ENCODE results near the gene CLCN5. TPM values are rescaled to one million over a fixed set of nuclear protein-coding genes. Genes with fewer than 3 reads are reported as not detected.

CLCN5 gene
- total and polyA plus RNA-seq, 2 of the 13 experiments (the other 11 are each of a cell fraction or from before 2014, with no cell fraction given), result 7.8 to 27.3 TPM

DNA sequence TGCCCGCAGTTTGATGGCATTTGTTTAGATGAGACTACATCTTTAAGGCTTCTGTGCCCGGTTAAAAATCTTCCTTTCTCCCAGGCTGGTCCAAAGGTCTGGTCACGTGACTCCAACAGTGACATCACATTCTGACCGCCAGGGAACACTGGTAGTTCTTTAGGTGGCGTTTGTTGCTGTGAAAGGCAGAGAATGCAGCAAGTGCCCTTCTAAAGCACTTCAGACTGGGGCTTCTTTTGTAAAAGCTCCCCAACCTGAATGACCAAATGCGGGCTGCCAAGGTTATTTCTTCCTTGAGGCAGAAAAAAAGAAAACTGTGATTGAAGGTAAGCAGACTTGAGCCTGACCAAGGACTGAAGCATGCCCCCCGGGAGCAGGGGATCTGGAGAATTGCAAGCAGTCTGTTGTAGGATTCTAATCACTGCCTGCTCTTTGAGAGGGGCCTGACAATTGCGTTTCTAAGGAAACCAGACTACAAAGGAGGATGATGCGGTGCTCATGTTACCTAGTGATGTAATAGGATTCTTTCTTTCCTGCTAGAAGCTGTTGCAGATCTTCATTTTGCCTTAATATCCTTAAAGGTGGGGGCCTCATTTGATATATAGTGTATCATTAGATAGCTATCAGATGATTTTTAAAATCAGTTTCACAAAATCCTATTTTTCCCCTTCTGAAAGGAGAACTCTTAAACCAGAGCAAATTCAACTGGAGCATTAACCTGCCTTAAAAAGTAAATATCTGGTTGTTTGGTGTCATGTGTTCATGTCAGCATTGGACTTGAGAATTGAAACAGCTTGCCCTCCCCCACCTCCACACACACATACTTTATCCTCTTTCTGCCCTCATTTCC, 145.3 kb downstream of the CLCN5 start (continued):
- TF ChIP-seq, protein P1, sequence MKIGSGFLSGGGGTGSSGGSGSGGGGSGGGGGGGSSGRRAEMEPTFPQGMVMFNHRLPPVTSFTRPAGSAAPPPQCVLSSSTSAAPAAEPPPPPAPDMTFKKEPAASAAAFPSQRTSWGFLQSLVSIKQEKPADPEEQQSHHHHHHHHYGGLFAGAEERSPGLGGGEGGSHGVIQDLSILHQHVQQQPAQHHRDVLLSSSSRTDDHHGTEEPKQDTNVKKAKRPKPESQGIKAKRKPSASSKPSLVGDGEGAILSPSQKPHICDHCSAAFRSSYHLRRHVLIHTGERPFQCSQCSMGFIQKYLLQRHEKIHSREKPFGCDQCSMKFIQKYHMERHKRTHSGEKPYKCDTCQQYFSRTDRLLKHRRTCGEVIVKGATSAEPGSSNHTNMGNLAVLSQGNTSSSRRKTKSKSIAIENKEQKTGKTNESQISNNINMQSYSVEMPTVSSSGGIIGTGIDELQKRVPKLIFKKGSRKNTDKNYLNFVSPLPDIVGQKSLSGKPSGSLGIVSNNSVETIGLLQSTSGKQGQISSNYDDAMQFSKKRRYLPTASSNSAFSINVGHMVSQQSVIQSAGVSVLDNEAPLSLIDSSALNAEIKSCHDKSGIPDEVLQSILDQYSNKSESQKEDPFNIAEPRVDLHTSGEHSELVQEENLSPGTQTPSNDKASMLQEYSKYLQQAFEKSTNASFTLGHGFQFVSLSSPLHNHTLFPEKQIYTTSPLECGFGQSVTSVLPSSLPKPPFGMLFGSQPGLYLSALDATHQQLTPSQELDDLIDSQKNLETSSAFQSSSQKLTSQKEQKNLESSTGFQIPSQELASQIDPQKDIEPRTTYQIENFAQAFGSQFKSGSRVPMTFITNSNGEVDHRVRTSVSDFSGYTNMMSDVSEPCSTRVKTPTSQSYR (CRISPR knock-in tag; IDR thresholded peaks at IDR 0.05; ENCODE audit: borderline replicate concordance), result no peak
- TF ChIP-seq, protein P2, sequence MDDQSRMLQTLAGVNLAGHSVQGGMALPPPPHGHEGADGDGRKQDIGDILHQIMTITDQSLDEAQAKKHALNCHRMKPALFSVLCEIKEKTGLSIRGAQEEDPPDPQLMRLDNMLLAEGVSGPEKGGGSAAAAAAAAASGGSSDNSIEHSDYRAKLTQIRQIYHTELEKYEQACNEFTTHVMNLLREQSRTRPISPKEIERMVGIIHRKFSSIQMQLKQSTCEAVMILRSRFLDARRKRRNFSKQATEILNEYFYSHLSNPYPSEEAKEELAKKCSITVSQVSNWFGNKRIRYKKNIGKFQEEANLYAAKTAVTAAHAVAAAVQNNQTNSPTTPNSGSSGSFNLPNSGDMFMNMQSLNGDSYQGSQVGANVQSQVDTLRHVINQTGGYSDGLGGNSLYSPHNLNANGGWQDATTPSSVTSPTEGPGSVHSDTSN (CRISPR knock-in tag; IDR thresholded peaks at IDR 0.05; ENCODE audit: borderline replicate concordance), result no peak
- TF ChIP-seq MTA1 (CRISPR knock-in tag; IDR thresholded peaks at IDR 0.05; ENCODE audit: borderline replicate concordance), result no peak
- TF ChIP-seq, protein P3, sequence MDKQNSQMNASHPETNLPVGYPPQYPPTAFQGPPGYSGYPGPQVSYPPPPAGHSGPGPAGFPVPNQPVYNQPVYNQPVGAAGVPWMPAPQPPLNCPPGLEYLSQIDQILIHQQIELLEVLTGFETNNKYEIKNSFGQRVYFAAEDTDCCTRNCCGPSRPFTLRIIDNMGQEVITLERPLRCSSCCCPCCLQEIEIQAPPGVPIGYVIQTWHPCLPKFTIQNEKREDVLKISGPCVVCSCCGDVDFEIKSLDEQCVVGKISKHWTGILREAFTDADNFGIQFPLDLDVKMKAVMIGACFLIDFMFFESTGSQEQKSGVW (CRISPR knock-in tag; IDR thresholded peaks at IDR 0.05; ENCODE audit: borderline replicate concordance), result no peak
- TF ChIP-seq SNRNP70 (IDR thresholded peaks at IDR 0.05; ENCODE audit: low read depth, low read length), result no peak
- no peak for TF ChIP-seq ZFP36 (IDR thresholded peaks at IDR 0.05; ENCODE audit: borderline replicate concordance, low read depth, low read length, partially characterized antibody)
- no peak for TF ChIP-seq RFX5 (IDR thresholded peaks at IDR 0.05; ENCODE audit: low read depth, low read length)
- no peak for TF ChIP-seq ZSCAN22 (CRISPR knock-in tag; IDR thresholded peaks at IDR 0.05)
- TF ChIP-seq FOXM1 (CRISPR knock-in tag; IDR thresholded peaks at IDR 0.05), result no peak
- TF ChIP-seq, protein P4, sequence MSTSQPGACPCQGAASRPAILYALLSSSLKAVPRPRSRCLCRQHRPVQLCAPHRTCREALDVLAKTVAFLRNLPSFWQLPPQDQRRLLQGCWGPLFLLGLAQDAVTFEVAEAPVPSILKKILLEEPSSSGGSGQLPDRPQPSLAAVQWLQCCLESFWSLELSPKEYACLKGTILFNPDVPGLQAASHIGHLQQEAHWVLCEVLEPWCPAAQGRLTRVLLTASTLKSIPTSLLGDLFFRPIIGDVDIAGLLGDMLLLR (CRISPR knock-in tag; IDR thresholded peaks at IDR 0.05), result no peak
- TF ChIP-seq EEA1 (CRISPR knock-in tag; IDR thresholded peaks at IDR 0.05; ENCODE audit: borderline replicate concordance), result no peak
- TF ChIP-seq JARID2 (CRISPR knock-in tag; IDR thresholded peaks at IDR 0.05; ENCODE audit: insufficient replicate concordance), result no peak
- TF ChIP-seq MIER3 (CRISPR knock-in tag; IDR thresholded peaks at IDR 0.05; ENCODE audit: borderline replicate concordance), result no peak
- TF ChIP-seq NBN (conservative IDR thresholded peaks at IDR 0.05), result no peak
- TF ChIP-seq ZNF253 (CRISPR knock-in tag; IDR thresholded peaks at IDR 0.05; ENCODE audit: borderline replicate concordance), result no peak
- no peak for TF ChIP-seq TAF15 (IDR thresholded peaks at IDR 0.05; ENCODE audit: low read depth, low read length, poor library complexity, severe bottlenecking)
- no peak for TF ChIP-seq ZSCAN21 (CRISPR knock-in tag; IDR thresholded peaks at IDR 0.05; ENCODE audit: borderline replicate concordance)
- no peak for TF ChIP-seq FOXK1 (CRISPR knock-in tag; IDR thresholded peaks at IDR 0.05; ENCODE audit: borderline replicate concordance, low read depth)
- TF ChIP-seq, protein P5, sequence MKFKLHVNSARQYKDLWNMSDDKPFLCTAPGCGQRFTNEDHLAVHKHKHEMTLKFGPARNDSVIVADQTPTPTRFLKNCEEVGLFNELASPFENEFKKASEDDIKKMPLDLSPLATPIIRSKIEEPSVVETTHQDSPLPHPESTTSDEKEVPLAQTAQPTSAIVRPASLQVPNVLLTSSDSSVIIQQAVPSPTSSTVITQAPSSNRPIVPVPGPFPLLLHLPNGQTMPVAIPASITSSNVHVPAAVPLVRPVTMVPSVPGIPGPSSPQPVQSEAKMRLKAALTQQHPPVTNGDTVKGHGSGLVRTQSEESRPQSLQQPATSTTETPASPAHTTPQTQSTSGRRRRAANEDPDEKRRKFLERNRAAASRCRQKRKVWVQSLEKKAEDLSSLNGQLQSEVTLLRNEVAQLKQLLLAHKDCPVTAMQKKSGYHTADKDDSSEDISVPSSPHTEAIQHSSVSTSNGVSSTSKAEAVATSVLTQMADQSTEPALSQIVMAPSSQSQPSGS (CRISPR knock-in tag; IDR thresholded peaks at IDR 0.05), result peak; percentile 41; the same call in 1 of the 2 replicates
- TF ChIP-seq ATF1 (CRISPR knock-in tag; IDR thresholded peaks at IDR 0.05), result peak; percentile 22; the same call in 1 of the 2 replicates
- no peak for TF ChIP-seq NCOR1 (IDR thresholded peaks at IDR 0.05; ENCODE audit: borderline replicate concordance, low read length)
